ENCODE data around the gene LRRFIP1.
"Not testable (repeated sequence)": the region's sequence is repeated elsewhere in the genome, so short reads cannot be mapped to it uniquely, and the experiment has no call there.

Gene LRRFIP1

GRCh38 chr2:237779521-237779920, 152.1 kb downstream of the LRRFIP1 start:
- H3K36me3 ChIP-seq (ENCODE audit: control insufficient read depth, insufficient read depth, low read length) = peaks cover 23% of the 10 kb centered on the region
- TF ChIP-seq CTCF (IDR thresholded peaks at IDR 0.05; ENCODE audit: insufficient read depth, low read length, poor library complexity, severe bottlenecking) = no peak
- no peaks in the 10 kb centered on the region for H3K27me3 ChIP-seq (replicated peaks; ENCODE audit: control insufficient read depth, insufficient read depth, low read length)
- H3K4me3 ChIP-seq (replicated peaks; ENCODE audit: low read depth, low read length) = no peak overlapping the region
- no peak for DNase-seq (ENCODE audit: extremely low read depth, insufficient read length)

- H3K36me3 ChIP-seq (ENCODE audit: control insufficient read depth, insufficient read depth, low read length) = peaks cover 20% of the 10 kb centered on the region
- no peak for DNase-seq (ENCODE audit: extremely low read depth, insufficient read length)
- no peak overlapping the region for H3K4me3 ChIP-seq (replicated peaks; ENCODE audit: low read depth, low read length)
- TF ChIP-seq CTCF (IDR thresholded peaks at IDR 0.05; ENCODE audit: insufficient read depth, low read length, poor library complexity, severe bottlenecking) = no peak
- H3K27me3 ChIP-seq (replicated peaks; ENCODE audit: control insufficient read depth, insufficient read depth, low read length) = no peaks in the 10 kb centered on the region
Measured at GRCh38 chr2:237782181-237782580, 154.8 kb downstream of the LRRFIP1 start.

- H3K36me3 ChIP-seq (ENCODE audit: control insufficient read depth, insufficient read depth, low read length) = peaks cover 17% of the 10 kb centered on the region
- not testable (repeated sequence) for H3K27me3 ChIP-seq (replicated peaks; ENCODE audit: control insufficient read depth, insufficient read depth, low read length); H3K4me3 ChIP-seq (replicated peaks; ENCODE audit: low read depth, low read length); DNase-seq (ENCODE audit: extremely low read depth, insufficient read length)
Measured at GRCh38 chr2:237783678-237784077, 156.3 kb downstream of the LRRFIP1 start.

DNA sequence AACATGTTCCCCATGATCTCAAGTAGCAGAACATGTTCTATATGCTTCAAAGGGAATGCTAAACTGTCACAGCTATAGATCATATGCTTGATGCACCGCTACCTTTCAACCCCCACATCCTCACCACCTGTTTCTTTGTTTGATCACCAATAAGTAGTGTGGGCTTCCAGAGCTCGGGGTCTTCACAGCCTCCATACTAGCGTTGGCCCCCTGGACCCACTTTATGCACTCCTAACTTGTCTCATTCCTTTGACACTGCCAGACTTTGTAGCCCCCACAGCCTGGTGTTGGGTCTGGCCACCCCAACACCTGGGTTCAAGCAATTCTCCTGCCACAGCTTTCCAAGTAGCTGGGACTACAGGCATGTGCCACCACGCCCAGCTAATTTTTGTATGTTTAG, 159.5 kb downstream of the LRRFIP1 start:
- DNase-seq (ENCODE audit: extremely low read depth, insufficient read length) = no peak
- TF ChIP-seq CTCF (IDR thresholded peaks at IDR 0.05; ENCODE audit: insufficient read depth, low read length, poor library complexity, severe bottlenecking) = no peak
- Histone ChIP-seq H3K27me3 (replicated peaks; ENCODE audit: control insufficient read depth, insufficient read depth, low read length) (no peaks in the 10 kb centered on the region), H3K4me3 (replicated peaks; ENCODE audit: low read depth, low read length) (no peak overlapping the region), H3K36me3 (ENCODE audit: control insufficient read depth, insufficient read depth, low read length) (peaks cover 4% of the 10 kb centered on the region)

GRCh38 chr2:237790353-237790752, 163.0 kb downstream of the LRRFIP1 start:
- no peak for DNase-seq (ENCODE audit: extremely low read depth, insufficient read length)
- Histone ChIP-seq H3K27me3 (replicated peaks; ENCODE audit: control insufficient read depth, insufficient read depth, low read length) (no peaks in the 10 kb centered on the region), H3K4me3 (replicated peaks; ENCODE audit: low read depth, low read length) (no peak overlapping the region), H3K36me3 (ENCODE audit: control insufficient read depth, insufficient read depth, low read length) (no peaks in the 10 kb centered on the region)
- TF ChIP-seq CTCF (IDR thresholded peaks at IDR 0.05; ENCODE audit: insufficient read depth, low read length, poor library complexity, severe bottlenecking) = no peak

- TF ChIP-seq CTCF (IDR thresholded peaks at IDR 0.05; ENCODE audit: insufficient read depth, low read length, poor library complexity, severe bottlenecking) = no peak
- Histone ChIP-seq H3K27me3 (replicated peaks; ENCODE audit: control insufficient read depth, insufficient read depth, low read length) (no peaks in the 10 kb centered on the region), H3K4me3 (replicated peaks; ENCODE audit: low read depth, low read length) (no peak overlapping the region), H3K36me3 (ENCODE audit: control insufficient read depth, insufficient read depth, low read length) (no peaks in the 10 kb centered on the region)
- no peak for DNase-seq (ENCODE audit: extremely low read depth, insufficient read length)
Measured at GRCh38 chr2:237791977-237792727, 164.8 kb downstream of the LRRFIP1 start.
